Neural cell (in vitro differentiated cells): ENCODE measurements around the gene EPAS1.

Experiments
- EP300 ChIP-seq: fragments of 450-650 bp; conservative IDR thresholded peaks from 2 replicates; pipeline ENCODE4 v1.6.1; 2014; ENCODE audit warnings: antibody characterized with exemption, mild to moderate bottlenecking, moderate library complexity; ENCODE audit not compliant: poor library complexity, severe bottlenecking
- EZH2 ChIP-seq: fragments of 200-600, 300-800 bp; shearing (Covaris generic), sonication (generic); IDR thresholded peaks from 2 replicates; pipeline ENCODE4 v1.6.1; 2014; ENCODE audit warnings: antibody characterized with exemption, low read length, borderline replicate concordance, mild to moderate bottlenecking; ENCODE audit not compliant: insufficient read depth, poor library complexity, severe bottlenecking
- POLR2AphosphoS5 ChIP-seq: IDR thresholded peaks from 2 replicates; pipeline ENCODE4 v1.6.1; 2012
- SMC3 ChIP-seq: fragments of 450-650 bp; conservative IDR thresholded peaks from 2 replicates; pipeline ENCODE4 v1.6.1; 2014; ENCODE audit warnings: antibody characterized with exemption, mild to moderate bottlenecking, moderate library complexity; ENCODE audit not compliant: poor library complexity
- TAF1 ChIP-seq: IDR thresholded peaks from 2 replicates; pipeline ENCODE4 v1.6.1; 2012; ENCODE audit warnings: low read depth
- TF ChIP-seq, protein P1 (sequence below): fragments of 450-650 bp; IDR thresholded peaks from 2 replicates; pipeline ENCODE4 v1.5.1; 2014; ENCODE audit warnings: antibody characterized with exemption, mild to moderate bottlenecking, moderate library complexity; ENCODE audit not compliant: poor library complexity, severe bottlenecking
- TF ChIP-seq, protein P2 (sequence below): IDR thresholded peaks from 2 replicates; pipeline ENCODE4 v1.6.1; 2012; ENCODE audit warnings: borderline replicate concordance

DNA sequence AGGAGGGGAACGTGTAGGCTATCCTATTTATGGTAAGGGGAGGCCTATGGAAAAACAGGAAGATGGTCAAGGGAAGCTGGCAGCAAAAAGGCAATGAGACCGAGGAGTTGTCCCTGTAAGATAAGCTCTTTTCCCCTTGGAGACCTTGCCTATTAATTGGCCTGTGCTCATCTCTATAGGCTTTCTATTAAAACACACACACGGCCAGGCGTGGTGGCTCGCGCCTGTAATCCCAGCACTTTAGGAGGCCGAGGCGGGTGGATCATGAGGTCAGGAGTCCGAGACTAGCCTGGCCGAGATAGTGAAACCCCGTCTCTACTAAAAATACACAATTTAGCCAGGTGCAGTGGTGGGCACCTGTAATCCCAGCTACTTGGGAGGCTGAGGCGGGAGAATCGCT is 32.1 kb downstream of the EPAS1 start:
- TF ChIP-seq, protein P1, sequence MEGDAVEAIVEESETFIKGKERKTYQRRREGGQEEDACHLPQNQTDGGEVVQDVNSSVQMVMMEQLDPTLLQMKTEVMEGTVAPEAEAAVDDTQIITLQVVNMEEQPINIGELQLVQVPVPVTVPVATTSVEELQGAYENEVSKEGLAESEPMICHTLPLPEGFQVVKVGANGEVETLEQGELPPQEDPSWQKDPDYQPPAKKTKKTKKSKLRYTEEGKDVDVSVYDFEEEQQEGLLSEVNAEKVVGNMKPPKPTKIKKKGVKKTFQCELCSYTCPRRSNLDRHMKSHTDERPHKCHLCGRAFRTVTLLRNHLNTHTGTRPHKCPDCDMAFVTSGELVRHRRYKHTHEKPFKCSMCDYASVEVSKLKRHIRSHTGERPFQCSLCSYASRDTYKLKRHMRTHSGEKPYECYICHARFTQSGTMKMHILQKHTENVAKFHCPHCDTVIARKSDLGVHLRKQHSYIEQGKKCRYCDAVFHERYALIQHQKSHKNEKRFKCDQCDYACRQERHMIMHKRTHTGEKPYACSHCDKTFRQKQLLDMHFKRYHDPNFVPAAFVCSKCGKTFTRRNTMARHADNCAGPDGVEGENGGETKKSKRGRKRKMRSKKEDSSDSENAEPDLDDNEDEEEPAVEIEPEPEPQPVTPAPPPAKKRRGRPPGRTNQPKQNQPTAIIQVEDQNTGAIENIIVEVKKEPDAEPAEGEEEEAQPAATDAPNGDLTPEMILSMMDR = no peak
- no peak for TF ChIP-seq EP300
- TF ChIP-seq TAF1 = no peak
- TF ChIP-seq EZH2 = no peak
- no peak for TF ChIP-seq POLR2AphosphoS5
- TF ChIP-seq, protein P2, sequence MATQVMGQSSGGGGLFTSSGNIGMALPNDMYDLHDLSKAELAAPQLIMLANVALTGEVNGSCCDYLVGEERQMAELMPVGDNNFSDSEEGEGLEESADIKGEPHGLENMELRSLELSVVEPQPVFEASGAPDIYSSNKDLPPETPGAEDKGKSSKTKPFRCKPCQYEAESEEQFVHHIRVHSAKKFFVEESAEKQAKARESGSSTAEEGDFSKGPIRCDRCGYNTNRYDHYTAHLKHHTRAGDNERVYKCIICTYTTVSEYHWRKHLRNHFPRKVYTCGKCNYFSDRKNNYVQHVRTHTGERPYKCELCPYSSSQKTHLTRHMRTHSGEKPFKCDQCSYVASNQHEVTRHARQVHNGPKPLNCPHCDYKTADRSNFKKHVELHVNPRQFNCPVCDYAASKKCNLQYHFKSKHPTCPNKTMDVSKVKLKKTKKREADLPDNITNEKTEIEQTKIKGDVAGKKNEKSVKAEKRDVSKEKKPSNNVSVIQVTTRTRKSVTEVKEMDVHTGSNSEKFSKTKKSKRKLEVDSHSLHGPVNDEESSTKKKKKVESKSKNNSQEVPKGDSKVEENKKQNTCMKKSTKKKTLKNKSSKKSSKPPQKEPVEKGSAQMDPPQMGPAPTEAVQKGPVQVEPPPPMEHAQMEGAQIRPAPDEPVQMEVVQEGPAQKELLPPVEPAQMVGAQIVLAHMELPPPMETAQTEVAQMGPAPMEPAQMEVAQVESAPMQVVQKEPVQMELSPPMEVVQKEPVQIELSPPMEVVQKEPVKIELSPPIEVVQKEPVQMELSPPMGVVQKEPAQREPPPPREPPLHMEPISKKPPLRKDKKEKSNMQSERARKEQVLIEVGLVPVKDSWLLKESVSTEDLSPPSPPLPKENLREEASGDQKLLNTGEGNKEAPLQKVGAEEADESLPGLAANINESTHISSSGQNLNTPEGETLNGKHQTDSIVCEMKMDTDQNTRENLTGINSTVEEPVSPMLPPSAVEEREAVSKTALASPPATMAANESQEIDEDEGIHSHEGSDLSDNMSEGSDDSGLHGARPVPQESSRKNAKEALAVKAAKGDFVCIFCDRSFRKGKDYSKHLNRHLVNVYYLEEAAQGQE = no peak
- no peak for TF ChIP-seq SMC3
